ENCODE measurements around the gene GBE1.

DNA sequence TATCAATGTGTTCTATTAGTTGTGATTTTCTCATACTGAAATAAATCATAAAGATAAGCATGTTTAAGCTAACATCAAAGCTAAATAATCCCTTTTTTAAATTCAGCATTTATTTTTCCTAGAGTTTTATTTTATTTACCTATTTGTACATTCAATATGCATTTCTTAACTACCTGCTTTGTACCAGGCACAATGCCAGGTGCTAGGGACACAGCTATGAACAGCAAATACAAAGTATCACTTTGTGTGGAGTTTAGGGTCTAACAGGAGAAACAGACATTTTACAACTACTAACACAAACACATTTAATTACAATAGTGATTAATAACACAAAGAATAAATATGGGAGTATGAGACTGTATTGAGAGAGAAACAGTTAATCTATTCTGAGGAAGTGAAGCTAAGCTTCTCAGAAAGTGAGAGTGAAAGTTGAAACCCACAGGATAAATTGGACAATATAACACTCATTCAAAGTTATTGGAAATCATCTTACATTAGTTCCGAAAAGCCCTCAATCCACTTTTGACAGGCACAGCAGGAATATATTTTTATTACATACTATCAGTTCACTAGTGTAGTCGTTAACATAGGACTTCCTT lies 159.6 kb downstream of the GBE1 start:
- TF ChIP-seq, protein P1, sequence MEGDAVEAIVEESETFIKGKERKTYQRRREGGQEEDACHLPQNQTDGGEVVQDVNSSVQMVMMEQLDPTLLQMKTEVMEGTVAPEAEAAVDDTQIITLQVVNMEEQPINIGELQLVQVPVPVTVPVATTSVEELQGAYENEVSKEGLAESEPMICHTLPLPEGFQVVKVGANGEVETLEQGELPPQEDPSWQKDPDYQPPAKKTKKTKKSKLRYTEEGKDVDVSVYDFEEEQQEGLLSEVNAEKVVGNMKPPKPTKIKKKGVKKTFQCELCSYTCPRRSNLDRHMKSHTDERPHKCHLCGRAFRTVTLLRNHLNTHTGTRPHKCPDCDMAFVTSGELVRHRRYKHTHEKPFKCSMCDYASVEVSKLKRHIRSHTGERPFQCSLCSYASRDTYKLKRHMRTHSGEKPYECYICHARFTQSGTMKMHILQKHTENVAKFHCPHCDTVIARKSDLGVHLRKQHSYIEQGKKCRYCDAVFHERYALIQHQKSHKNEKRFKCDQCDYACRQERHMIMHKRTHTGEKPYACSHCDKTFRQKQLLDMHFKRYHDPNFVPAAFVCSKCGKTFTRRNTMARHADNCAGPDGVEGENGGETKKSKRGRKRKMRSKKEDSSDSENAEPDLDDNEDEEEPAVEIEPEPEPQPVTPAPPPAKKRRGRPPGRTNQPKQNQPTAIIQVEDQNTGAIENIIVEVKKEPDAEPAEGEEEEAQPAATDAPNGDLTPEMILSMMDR (IDR thresholded peaks at IDR 0.05; ENCODE audit: low read depth, low read length), result no peak
- TF ChIP-seq EZH2phosphoT487 (IDR thresholded peaks at IDR 0.05; ENCODE audit: low read depth), result no peak
